GM12891 (cell line): Measurements from ENCODE around the gene VWF.

ENCODE experiments used
- DNase-seq: peaks from one replicate; pipeline ENCODE4 v3.0.0; 2011; ENCODE audit warnings: low spot score; ENCODE audit not compliant: insufficient read length
- FAIRE-seq: peaks from 2 replicates; lab custom pipeline; 2011; peaks lifted over from hg19 to GRCh38; lab: Jason Lieb, UNC
- PAX5 ChIP-seq: IDR thresholded peaks from 2 replicates; pipeline ENCODE4 v1.6.1; 2011; ENCODE audit warnings: low read length, moderate library complexity, mild to moderate bottlenecking; ENCODE audit not compliant: insufficient read depth, severe bottlenecking
- POLR2A ChIP-seq: IDR thresholded peaks from 2 replicates; pipeline ENCODE4 v1.6.1; 2011; ENCODE audit warnings: low read depth, low read length, control low read depth
- POLR2AphosphoS5 ChIP-seq: IDR thresholded peaks from 2 replicates; pipeline ENCODE4 v1.6.1; 2011; ENCODE audit warnings: low read depth, low read length, control low read depth
- POU2F2 ChIP-seq: IDR thresholded peaks from 2 replicates; pipeline ENCODE4 v1.6.1; 2011; ENCODE audit warnings: low read depth, mild to moderate bottlenecking, control low read depth, low read length, moderate library complexity
- SPI1 ChIP-seq: IDR thresholded peaks from 2 replicates; pipeline ENCODE4 v1.6.1; 2011; ENCODE audit warnings: low read depth, low read length, control low read depth
- TAF1 ChIP-seq: IDR thresholded peaks from 2 replicates; pipeline ENCODE4 v1.6.1; 2011; ENCODE audit warnings: low read depth, low read length, control low read depth

The VWF gene

DNA sequence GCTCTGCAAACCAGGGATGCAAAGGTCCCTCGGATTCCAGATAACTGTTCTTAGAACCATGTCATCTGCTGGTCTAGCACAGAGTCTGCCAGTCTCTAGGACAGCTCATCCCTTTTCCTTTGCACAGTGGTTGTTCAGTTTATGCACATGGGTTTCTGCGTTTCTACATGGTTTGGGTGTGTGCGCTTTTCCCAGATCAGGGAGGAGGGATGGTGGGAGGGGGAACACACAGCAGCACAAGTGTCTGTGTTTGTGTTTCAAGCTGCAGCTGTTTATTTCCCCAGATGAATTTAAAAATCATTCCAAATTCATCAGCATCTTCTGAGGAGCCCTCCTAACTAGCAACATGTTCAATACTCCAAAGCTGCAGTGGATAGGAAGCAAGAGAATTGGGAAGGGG lies 224.8 kb downstream of the VWF start:
- TF ChIP-seq TAF1 (no peak), POLR2AphosphoS5 (no peak), POU2F2 (no peak), POLR2A (no peak), SPI1 (no peak), PAX5 (no peak)
- no peak for FAIRE-seq
- no peak for DNase-seq

DNA sequence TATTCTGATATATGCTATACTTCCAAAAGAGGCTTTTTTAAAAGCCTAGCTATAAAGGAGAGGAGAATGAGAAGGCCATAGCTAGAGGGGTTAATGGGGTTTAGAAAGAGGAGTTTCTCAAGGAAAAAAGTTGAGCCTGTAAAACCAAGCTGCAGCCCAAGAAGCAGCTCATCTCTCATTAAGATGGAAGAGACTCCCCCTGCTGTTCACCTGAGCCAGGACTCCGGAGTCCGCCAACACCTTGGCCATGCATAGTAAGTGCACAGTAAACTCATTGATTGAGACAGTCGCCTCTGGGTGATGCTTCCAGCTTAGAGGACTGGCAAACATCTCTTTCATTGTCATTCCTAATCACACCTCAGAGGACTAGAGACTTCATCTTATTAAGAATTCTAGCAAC lies 225.6 kb downstream of the VWF start:
- DNase-seq, result no peak
- FAIRE-seq, result no peak
- TF ChIP-seq POLR2AphosphoS5 (no peak), POLR2A (no peak), PAX5 (no peak), SPI1 (no peak), TAF1 (no peak), POU2F2 (no peak)
